Measurements from ENCODE around the gene ADCY3.

Gene ADCY3

DNA sequence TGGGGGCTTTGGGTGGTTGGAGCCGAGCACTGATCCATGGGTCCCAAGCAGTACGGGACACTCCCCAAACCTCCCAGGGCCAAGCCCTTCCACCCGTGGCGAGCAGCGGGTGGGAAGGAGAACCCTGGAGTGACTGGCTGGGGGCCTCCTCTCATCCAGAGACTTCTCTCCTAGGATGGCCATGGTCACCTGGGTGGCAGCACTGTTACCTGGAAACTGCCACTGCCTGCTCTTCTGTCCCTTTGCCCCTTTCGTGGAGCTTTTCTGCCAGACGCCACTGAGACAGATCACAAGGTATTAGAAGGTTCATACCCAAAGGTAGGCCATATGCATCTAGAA is 99.9 kb downstream of the ADCY3 start:
- no peak for ATAC-seq
- TF ChIP-seq ISL1 (CRISPR knock-in tag; IDR thresholded peaks at IDR 0.05) (no peak), SNAI2 (CRISPR knock-in tag; IDR thresholded peaks at IDR 0.05) (no peak), ZNF70 (CRISPR knock-in tag; IDR thresholded peaks at IDR 0.05) (no peak), TSHZ2 (CRISPR knock-in tag; IDR thresholded peaks at IDR 0.05) (no peak), ZNF565 (CRISPR knock-in tag; conservative IDR thresholded peaks at IDR 0.05; ENCODE audit: low read depth) (no peak)
- TF ChIP-seq, protein P1, sequence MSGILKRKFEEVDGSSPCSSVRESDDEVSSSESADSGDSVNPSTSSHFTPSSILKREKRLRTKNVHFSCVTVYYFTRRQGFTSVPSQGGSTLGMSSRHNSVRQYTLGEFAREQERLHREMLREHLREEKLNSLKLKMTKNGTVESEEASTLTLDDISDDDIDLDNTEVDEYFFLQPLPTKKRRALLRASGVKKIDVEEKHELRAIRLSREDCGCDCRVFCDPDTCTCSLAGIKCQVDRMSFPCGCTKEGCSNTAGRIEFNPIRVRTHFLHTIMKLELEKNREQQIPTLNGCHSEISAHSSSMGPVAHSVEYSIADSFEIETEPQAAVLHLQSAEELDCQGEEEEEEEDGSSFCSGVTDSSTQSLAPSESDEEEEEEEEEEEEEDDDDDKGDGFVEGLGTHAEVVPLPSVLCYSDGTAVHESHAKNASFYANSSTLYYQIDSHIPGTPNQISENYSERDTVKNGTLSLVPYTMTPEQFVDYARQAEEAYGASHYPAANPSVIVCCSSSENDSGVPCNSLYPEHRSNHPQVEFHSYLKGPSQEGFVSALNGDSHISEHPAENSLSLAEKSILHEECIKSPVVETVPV (CRISPR knock-in tag; IDR thresholded peaks at IDR 0.05), result no peak

DNA sequence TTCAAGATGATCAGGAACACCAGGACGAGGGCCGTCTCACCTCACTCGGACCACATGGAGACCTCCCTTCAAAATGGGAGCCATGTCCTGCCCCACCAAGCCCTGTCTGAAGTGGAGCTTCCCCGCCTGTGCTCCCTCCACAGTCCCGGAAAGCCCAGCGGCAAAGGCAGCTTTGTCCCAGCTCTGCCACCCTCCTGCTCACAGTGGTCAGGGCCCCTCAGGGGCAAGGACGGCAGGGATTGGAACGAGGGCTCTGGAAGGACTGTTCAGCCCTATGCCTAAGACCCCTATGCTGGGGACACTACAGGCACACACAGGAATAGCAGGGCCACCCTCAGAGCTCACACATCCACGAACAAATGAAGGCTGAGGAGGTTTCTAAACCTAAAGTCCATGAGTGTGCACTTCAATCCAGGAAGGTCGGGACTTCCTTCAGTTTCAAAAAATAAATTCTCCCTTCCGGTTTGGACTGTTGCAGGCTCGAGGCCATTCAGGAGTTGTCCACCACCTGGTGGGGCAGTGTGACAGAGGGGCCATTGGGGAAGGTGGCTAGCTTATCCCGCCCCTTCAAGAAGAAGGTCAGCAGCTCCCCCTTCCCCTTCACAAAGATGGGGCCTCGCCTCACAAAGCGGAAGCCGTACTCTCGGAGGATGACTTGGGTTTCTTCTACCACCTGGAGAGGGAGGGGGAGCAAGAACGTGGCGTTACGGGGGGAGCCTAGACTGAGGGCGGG is 100.4 kb downstream of the ADCY3 start:
- no peak for TF ChIP-seq CSDC2 (CRISPR knock-in tag; IDR thresholded peaks at IDR 0.05)
- no peak for TF ChIP-seq ZC3H10 (CRISPR knock-in tag; IDR thresholded peaks at IDR 0.05)
- TF ChIP-seq ZNF565 (CRISPR knock-in tag; conservative IDR thresholded peaks at IDR 0.05; ENCODE audit: low read depth), result no peak
- TF ChIP-seq, protein P2, sequence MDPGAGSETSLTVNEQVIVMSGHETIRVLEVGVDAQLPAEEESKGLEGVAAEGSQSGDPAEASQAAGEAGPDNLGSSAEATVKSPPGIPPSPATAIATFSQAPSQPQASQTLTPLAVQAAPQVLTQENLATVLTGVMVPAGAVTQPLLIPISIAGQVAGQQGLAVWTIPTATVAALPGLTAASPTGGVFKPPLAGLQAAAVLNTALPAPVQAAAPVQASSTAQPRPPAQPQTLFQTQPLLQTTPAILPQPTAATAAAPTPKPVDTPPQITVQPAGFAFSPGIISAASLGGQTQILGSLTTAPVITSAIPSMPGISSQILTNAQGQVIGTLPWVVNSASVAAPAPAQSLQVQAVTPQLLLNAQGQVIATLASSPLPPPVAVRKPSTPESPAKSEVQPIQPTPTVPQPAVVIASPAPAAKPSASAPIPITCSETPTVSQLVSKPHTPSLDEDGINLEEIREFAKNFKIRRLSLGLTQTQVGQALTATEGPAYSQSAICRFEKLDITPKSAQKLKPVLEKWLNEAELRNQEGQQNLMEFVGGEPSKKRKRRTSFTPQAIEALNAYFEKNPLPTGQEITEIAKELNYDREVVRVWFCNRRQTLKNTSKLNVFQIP (CRISPR knock-in tag; IDR thresholded peaks at IDR 0.05; ENCODE audit: borderline replicate concordance, low read depth), result no peak
- no peak for TF ChIP-seq ZFP3 (CRISPR knock-in tag; IDR thresholded peaks at IDR 0.05)
- TF ChIP-seq, protein P3, sequence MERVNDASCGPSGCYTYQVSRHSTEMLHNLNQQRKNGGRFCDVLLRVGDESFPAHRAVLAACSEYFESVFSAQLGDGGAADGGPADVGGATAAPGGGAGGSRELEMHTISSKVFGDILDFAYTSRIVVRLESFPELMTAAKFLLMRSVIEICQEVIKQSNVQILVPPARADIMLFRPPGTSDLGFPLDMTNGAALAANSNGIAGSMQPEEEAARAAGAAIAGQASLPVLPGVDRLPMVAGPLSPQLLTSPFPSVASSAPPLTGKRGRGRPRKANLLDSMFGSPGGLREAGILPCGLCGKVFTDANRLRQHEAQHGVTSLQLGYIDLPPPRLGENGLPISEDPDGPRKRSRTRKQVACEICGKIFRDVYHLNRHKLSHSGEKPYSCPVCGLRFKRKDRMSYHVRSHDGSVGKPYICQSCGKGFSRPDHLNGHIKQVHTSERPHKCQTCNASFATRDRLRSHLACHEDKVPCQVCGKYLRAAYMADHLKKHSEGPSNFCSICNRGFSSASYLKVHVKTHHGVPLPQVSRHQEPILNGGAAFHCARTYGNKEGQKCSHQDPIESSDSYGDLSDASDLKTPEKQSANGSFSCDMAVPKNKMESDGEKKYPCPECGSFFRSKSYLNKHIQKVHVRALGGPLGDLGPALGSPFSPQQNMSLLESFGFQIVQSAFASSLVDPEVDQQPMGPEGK (CRISPR knock-in tag; IDR thresholded peaks at IDR 0.05; ENCODE audit: borderline replicate concordance), result no peak
- no peak for TF ChIP-seq ARNTL (CRISPR knock-in tag; IDR thresholded peaks at IDR 0.05; ENCODE audit: borderline replicate concordance, low read depth)
- no peak for TF ChIP-seq GLIS3 (CRISPR knock-in tag; IDR thresholded peaks at IDR 0.05)
- TF ChIP-seq OSR1 (CRISPR knock-in tag; IDR thresholded peaks at IDR 0.05), result no peak
- TF ChIP-seq, protein P1 (CRISPR knock-in tag; IDR thresholded peaks at IDR 0.05), result no peak
- no peak for TF ChIP-seq RARB (CRISPR knock-in tag; IDR thresholded peaks at IDR 0.05)
- no peak for TF ChIP-seq TSHZ2 (CRISPR knock-in tag; IDR thresholded peaks at IDR 0.05)
- no peak for TF ChIP-seq ESRRG (CRISPR knock-in tag; IDR thresholded peaks at IDR 0.05)
- TF ChIP-seq TCF4 (CRISPR knock-in tag; IDR thresholded peaks at IDR 0.05; ENCODE audit: borderline replicate concordance), result no peak
- no peak for TF ChIP-seq ZFP30 (CRISPR knock-in tag; IDR thresholded peaks at IDR 0.05)
- TF ChIP-seq BACH2 (CRISPR knock-in tag; IDR thresholded peaks at IDR 0.05; ENCODE audit: borderline replicate concordance), result no peak
- TF ChIP-seq TOX (CRISPR knock-in tag; IDR thresholded peaks at IDR 0.05; ENCODE audit: borderline replicate concordance), result no peak
- ATAC-seq, result no peak

Data from SK-N-SH treated with all-trans-retinoic acid at 6 μM for 48 hours (cell line).